Measurements from ENCODE around the gene UBAC2.

UBAC2 gene

DNA sequence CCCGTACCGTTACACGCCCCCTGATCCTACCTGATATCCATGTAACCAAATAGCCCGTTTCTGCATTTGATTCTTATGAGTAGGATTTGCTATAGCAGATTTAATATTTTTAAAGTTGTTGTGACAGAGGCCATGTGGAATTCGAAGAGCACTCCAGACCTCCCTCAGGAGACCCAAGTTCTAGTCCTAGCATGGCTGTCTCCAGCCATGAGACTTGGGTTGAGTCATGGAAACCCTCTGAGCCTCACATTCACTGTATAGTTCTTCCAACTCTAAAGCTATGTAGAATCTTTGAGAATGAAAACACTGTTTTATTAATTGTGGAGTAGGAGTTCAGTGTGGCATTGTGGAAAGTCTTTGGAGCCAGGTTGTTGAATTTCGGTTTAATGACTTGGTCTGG, 114.5 kb downstream of the UBAC2 start:
- DNase-seq, result no peak

DNA sequence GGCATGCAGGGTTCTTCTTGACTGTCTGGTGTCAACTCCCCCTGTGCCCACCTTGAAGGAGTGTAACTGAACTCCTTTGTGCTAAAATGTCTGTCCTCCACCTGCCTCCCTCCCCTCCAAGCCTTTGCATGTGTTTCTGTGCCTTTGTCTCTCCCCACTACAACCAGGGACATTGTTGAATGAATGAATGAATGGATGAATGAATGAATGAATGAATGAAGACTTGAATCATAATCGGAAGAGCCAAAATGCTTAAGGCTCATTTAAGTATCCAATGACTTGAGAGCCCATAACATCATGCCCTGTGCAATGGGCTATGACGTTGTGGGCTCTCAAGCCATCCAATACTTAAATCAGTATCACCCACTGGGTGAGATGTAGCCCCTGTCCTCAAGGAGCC, 115.6 kb downstream of the UBAC2 start:
- no peak for DNase-seq

DNA sequence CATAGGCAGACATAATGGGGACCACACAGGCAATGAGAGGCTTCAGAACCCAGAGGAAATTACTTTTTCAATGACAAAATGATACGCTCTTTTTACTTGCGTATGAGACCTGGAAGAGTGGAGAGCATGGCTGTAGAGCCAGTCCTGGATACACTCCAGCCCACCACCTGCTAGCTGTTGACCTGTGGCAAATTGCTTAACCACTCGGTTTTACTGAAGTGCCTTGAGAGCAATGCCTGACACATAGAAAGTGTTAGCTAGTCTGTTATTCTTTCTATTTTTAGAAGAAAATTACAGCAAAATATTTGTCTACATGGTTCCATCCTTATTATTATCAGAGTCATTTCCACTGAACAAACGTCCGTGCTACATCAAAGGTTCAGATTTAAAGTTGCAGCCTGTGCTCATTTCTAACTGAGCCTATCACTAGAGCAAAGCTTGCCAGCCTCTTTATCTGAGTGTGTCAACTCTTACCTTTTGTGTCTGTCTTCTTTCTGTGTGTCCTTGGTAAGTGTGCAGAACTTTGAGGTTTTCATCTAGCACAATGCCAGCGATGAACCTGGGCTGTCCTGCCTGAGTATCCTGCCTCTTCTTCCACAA, 116.1 kb downstream of the UBAC2 start:
- no peak for DNase-seq

DNA sequence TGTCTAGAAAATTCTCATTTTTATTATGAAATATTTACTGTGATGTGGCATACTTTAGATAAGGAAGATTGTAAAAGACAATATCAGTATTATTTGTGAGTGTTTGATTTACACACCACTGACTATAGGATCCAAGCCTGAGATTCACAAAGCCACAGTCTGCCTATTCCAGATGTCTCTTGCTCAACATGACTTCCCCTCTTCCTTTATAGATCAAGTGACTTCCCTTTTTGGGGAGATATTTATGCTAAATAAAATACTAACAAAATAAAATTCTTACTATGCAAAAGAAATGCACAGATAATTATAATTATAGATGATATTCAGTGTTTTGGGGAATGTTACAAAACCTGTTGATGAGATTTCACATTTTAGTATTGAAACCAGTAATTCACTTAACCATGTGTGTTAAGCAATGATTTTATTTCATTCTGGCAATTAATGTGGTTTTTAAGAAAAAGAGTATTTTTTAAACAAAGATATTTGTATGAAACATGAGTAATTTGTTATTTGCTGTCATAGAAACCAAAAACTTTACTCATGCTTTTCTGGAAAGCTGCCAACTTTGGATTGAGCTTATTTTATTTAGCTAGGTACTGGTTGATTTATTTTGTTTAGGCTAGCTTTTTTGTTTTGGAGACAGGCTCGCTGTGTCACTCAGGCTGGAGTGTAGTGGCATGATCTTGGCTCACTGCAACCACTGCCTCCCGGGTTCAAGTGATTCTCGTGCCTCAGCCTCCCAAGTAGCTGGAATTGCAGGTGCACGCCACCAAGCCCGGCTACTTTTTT, 120.2 kb downstream of the UBAC2 start:
- DNase-seq, result peak; percentile 90

DNA sequence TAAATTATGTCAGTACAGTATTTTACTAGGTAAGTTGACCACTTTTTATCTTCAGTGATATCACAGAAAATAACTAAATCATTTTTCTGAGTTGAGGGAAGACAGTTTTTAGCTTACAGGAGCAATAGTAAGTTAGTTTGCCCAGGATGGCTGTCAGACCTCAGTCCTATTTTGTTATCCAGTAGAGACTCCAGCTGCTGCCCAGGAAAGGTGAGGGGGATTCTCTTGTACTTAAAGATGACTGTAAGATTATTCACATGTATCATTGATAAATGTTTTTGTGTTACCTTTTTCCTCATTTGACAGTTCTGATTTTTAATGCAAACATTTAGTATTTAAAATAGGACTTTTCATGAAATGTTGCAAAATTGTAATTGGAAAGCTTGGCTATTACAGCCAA, 121.1 kb downstream of the UBAC2 start:
- no peak for DNase-seq

DNA sequence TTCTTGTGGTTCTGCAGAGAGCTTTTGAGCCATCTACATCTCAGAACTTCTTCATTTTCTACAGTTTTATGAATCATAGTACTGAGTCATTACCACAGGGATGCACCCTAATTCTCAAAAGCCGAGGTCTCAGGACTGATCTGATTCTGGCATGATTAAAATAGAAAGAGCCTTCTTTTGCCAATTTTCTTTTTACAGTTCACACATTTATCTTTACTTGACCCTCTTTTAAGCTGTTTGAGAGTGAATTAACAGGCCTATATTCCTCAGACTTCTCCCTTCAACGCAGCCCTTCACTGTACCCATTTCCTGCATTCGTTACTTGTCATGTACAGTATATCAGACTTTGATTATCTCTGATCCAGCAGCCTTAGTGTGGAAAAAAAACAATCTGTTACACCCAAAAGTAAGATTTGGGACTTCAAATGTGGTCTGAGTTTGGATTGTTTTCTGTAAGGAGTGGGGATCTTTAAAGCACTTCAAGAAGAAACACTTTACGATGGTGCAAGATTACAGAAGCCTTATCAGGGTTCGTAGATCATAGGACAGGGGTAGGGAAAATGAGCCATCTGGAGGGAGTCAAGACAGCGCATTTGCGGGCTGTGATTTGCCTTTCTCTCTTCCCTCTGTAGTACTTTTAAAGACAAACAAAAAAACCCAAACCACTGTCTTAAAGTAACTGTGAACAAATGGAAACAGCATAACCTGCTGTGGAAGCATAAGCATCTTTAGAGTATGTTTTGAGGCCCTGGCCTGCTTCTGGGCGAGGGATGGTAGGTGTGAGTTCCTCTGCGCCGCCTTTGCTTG, 121.8 kb downstream of the UBAC2 start:
- peak; percentile 88 for DNase-seq

DNA sequence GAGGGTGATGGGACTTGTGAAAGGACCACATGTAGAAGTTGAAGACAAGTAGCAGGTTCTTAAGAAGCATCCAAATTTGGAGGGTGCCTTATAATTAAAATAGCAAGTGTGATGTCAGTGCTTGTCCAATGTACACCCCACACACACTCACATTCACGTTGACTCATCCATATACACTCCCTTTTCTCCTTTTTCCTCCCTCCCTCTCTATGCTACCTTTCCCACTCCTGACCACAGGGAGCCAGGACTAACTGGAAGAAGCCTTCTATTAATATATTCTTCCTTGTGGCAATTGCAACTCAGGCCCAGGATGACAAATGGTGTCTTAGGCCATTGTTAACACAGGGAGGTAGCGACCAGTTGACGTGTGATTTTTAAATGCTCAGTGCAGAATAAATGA, 122.8 kb downstream of the UBAC2 start:
- DNase-seq, result peak; percentile 59

DNA sequence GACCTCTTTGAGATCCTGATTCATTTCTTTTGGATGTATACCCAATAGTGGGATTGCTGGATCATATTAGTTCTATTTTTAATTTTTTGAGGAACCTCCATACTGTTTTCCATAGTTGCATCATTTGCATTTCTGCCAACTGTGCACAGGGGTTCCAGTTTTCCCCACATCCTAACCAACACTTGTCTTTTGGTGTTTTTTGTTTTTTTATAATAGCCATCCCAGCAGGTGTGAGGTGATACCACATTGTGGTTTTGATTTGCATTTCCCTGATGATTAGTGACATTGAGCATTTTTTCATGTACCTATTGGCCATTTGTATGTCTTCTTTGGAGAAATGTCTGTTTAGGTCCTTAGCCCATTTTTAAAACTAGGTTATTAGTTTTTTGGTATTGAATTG, 125.4 kb downstream of the UBAC2 start:
- DNase-seq, result no peak

DNA sequence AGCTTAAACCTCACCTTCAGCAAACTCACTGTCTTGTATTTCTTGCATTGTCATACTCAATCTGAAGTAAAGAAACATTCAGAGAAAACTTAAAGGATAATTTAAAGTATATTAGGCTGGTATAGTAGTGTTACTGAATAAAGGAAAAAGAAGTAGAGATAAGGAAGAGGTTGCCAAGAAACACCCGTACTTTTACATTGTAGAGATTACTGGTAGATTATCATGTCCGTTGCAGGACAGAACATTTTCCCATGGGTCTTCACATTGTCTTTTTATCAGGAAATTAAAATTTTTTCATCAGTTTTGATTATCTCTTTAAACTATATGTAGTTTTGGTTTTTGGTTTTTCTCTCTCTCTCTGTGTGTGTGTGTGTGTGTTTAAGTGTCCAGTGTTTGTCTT, 126.5 kb downstream of the UBAC2 start:
- DNase-seq, result no peak

DNA sequence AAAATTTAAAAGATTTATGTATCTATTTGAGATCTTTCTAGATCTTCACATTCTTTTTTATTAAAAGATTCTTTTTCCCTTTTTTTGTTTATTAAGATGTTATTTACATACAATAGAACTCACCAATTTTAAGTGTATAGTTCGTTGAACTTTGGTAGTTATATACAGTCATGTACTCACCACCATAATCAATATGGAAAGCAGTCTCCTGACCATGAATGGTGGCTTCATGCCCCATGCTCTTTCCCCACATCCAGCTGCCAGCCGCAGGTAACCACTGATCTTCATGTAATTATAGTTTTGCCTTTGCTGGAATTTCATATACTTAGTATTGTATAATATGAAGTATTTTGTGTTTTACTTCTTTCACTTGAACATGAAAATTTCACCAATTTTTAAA, 127.1 kb downstream of the UBAC2 start:
- no peak for DNase-seq

DNA sequence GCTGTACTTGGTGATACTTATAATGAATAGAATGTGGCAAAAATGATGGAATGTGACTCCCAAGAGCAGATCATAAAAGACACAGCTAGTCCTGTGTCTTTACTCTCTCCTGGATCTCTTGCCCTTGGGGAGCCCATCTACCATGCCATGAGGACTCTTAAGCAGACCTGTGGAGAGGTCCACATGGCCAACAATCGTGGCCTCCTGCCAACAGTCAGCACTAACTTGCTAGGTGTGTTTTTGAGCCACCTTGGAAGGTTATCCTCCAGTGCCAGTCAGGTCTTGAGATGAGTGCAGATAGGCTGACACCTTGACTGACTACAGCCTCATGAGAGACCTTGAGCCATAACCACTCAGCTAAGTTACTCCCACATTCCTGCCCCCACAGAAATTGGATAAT, 128.8 kb downstream of the UBAC2 start:
- DNase-seq, result no peak

DNA sequence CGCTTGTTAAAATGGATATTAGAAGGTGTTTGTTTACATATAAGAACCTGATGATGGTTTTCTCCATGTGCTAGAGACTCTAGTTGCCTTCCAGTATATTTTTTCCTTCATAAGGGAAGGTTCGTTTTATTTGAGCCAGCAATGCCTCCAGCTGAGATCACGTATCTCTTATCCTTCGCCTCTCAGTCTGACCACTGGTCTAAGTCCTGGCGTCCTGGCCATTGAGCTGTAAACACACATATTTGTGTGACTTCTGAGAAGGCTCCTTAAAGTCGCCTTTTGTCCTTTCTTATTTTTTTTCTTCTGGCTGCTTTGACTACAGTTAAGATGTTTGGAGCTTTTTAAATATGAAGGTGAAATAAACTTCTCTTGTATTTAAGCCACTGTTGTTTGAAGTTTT, 130.3 kb downstream of the UBAC2 start:
- DNase-seq, result no peak

DNA sequence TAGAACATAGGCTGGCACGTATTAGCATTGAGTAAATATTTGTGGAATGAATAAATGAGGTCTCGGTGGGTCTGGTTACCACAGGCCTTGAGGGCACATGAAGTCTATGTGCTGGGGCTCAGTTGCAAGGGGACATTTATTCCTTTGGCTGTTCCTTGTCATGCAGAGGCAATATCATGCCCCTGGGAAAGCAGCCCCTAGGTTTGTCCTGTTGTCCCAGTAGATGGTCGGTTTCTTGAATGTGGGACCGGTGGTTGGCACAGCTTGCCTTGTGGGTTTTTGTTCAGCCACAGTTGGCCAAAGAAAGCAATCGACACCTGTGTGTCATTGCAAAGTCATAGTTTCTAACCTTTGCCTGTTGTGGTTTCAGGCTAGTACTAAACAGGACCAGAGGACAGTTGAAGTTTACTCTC, 131.2 kb downstream of the UBAC2 start:
- DNase-seq, result no peak

DNA sequence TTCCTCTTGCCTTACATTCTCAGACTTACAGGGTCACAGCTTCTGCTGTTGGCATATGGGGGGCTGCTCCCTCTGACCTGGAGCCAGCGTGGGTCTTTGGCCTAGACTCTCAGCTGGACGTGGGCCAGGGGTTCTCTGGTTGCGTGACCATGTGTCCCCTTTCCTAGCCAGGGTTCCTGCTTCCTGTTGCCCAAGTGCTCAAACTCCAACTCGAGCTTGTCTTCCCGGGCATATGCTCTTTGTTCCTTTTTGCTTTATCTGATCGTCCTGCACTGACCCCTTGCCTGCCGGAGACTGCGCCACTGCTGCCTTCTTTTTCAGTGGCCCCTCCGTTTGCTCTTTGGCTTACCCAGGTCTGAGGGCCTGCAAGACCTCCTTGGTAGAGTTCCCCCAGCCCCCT, 131.8 kb downstream of the UBAC2 start:
- DNase-seq, result no peak

DNA sequence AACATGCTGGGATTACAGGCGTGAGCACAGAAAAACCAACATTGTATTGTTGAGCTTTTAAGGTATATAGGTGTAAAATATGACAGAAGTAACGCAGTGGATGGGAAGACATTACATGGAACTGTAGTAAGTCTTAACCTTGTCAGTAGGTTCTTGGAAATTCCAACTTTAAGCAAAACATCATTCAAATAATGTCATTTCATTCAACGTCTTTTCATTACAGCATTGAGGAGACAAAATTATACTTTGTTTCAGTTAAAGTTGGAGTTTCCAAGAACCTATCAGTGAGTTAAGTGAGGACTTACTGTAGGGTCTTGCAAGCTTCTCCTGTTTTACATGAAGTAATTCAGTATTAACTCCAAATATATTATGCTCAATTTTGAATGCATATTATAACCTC, 133.6 kb downstream of the UBAC2 start:
- no peak for DNase-seq

DNA sequence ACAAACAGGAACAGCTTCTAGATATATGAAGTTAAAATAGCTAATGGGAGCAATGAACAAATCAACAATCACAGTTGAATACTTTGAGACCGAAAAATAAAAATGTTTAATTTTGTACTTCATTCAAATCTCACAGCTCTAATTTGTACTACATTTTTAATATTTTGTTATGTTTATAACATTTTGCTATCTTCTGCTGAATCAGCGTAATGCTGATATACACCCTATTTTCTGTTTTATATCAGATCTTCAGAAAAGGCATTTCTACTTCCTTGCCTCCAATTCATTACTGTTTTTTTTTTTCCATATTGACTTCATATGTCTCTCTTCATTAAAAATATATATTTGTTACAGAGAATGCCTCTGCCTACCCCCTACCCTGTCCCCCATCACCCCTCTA, 134.4 kb downstream of the UBAC2 start:
- no peak for DNase-seq

DNA sequence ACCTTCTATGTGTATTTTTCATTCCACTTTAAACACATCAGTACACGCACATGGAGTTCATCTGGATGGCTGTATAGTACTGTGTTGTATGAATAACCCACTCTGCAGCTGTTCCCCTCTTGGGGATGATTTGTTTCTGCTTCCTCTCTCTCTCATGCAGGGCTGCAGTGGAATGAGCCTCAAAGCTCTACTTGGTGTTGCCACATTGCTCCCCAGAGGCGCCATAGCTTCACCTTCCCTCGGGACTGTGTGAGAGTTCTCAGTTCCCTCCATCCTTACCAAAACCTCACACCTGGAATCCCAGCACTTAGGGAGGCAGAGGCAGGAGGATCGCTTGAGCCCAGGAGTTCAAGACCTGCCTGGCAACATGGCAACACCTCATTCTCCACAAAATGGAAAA, 134.9 kb downstream of the UBAC2 start:
- DNase-seq, result peak; percentile 17

DNA sequence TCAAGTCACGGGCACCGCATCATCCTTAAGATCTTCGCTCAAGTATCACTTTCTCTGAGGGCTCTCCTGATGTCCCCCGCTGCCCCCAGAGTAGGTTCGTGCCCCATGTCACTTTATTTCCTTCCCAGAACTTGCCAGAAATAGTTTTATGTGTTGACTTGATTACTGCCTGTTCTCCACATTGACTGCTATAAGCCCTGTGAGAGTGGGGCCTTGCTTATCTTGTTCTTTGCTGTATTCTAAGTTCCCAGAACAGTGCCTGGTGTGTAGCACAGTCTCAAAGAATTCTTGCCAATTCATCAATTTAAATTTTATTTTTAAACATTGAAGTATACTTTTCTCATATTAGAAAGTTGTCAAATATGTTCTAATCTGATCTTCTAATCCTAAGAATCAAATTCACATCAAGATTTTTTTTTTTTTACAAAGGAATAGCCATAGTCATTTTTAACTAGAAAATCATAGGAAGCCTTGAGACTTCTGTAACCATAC, 138.6 kb downstream of the UBAC2 start:
- DNase-seq, result no peak

DNA sequence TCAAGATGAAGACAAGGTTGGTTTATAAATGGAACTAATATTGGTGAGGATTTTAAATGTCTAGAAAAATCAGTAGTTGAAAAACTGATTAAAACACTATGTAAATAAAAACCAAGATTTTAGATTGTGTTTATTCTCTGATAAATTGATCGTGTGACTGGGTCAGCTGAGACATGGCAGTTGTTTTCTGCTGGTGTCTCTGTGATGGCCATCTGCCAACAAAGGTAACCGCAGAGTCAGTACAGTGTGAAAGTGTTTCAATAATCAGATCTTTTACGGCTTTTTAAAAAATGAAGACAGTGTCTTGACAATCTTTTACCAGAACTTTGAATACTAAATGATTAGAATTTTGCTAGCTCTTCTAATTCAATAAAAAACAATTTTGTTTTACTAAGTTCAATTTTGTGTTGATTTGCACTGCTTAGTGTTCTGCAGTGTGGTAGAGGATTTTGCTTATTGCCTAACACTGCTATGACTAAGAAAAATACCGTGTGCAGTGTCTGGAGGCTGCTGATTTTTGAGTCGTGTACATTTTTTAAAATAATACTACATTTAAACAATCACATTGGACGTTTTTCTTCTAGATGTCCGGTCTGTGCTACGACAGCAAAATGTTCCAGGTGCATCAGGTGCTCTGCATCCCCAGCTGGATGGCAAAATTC, 139.2 kb downstream of the UBAC2 start:
- DNase-seq, result peak; percentile 37

DNA sequence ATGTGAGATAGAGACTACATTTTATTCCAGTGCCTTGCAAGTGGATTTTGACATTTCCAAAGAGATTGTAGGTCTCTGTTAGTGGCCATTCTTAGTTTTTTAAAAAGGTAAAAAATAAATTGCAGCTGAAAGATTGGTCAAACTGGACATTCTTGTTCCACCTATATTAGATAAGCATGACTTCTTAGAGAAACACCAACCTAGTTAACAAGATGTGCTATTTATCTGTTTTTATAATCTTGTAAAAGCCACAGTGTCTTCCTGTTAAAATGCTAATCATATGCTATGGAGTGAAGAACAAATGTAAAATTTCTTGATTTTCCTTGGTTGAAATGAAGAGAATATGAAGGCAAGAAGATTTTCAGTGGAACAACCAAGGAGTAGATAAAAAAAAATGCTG, 140.0 kb downstream of the UBAC2 start:
- no peak for DNase-seq

DNA sequence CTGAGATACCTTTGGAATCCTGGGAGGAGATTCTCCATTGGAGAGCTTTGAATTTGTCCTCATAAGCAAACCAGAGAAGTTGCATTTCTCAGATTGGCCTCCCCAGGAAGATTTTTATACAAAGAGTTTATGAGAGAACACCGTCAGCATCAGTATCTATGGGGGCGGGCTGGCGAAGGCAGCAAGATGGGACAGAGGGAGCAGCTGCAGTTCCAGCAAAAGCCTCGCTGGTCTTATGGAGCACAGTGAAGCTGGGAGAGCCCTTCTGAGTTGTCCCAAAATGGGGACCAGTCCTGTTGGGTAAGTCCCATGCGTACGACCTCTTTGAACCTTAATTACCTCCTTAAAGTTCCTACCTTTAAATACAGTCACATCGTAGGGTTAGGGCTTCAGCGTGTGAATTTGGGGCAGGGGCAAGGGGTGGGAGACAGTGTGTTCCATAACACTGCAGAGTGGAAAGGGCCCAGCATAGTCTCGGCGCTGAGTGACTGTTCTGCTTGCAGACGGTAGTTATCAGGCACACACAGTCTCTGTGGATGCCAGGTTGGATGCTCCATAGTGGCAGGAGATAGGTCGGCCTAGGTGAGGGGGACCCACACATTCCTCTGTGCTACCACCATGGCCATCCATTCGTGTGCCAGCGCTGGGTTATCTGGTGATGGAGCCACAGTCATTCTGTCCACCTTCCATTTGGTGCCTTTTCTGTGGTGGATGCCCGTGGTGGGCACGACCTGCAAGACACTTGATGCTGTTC, 141.5 kb downstream of the UBAC2 start:
- DNase-seq, result no peak

DNA sequence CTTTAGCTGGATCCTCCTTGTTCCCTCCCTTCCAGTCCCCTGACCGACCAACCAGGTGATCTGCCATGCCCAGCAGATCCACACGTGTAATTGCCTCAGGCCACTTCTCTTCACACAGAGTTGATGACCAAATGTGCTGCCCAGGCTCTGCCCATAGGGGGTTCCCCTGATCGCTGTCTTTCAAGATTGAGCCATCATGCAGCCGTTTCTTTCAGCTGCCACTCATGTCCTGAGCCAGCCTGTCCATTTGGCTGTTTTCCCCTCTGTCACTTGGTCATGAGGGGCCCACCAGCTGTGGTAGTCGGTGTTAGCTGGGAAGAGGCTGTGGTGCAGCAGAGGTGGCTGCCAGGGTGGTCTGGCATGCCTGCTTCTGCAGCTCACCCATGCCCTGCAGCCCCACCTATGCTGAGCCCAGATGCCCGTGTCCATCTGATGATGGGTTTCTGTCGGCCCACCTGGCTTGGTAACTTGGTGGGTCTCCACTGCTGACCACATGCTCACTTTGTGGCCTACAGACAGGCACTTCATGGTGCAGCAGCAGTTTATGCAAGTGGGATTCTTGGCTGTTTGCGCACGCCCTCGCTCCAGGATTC, 142.2 kb downstream of the UBAC2 start:
- DNase-seq, result no peak
